ENCODE data around the gene CPNE2.

DNA sequence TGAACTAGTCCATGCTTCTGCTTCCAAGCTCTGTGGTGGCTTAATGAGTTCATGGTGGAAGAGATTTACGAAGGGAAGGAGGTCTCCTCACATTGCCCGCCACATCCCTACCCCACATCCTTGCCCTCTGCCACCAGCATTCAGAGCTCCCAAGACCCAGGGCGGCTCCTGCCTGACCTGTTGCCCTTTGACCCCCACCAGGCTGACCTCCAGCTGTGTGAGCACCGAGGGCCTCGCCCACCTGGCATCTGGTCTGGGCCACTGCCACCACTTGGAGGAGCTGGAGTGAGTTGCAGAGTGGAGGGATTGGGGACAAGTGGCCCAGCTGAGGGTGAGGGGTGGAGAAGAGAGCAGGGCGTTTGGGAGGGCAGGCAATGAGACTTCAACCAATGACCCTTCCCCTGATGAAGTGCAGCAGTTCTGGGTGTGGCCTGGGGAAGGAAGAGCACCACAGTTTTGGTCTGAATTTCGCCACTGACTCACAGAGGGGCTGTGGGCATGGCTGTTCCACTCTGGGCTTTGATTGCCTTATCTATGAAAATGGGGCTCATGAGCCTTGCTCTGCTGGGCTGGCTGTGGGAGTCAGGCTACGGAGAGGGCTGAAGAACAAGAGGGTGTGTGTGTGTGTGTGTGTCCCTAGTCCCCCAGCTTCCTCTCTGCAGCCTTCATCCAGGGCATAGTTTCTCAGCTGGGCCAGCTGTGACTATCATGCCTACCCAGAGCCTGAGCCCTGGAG is 22.6 kb upstream of the CPNE2 start:
- no peak for TF ChIP-seq POLR2AphosphoS5 (IDR thresholded peaks at IDR 0.05)
- TF ChIP-seq, protein P1, sequence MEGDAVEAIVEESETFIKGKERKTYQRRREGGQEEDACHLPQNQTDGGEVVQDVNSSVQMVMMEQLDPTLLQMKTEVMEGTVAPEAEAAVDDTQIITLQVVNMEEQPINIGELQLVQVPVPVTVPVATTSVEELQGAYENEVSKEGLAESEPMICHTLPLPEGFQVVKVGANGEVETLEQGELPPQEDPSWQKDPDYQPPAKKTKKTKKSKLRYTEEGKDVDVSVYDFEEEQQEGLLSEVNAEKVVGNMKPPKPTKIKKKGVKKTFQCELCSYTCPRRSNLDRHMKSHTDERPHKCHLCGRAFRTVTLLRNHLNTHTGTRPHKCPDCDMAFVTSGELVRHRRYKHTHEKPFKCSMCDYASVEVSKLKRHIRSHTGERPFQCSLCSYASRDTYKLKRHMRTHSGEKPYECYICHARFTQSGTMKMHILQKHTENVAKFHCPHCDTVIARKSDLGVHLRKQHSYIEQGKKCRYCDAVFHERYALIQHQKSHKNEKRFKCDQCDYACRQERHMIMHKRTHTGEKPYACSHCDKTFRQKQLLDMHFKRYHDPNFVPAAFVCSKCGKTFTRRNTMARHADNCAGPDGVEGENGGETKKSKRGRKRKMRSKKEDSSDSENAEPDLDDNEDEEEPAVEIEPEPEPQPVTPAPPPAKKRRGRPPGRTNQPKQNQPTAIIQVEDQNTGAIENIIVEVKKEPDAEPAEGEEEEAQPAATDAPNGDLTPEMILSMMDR (IDR thresholded peaks at IDR 0.05) = no peak
